LHCN-M2 (cell line): ENCODE results near the gene EFNA4. TPM values are rescaled to one million over a fixed set of nuclear protein-coding genes. Genes with fewer than 3 reads are reported as not detected.
A peak's percentile ranks its signal among the peaks of the same experiment; 100 is the strongest.
"Not testable (repeated sequence)": the region's sequence is repeated elsewhere in the genome, so short reads cannot be mapped to it uniquely, and the experiment has no call there.

Source experiments
- DNase-seq: peaks from one replicate; pipeline ENCODE4 v3.0.0-alpha.2; 2012; ENCODE audit warnings: low read depth
- total RNA-seq: library from RNA; depleted of rRNA; stranded (reverse); fragments of >200 nt; gene quantifications from 2 replicates; pipeline ENCODE4 v1.2.3, GENCODE V29; 2014

The EFNA4 gene
- total RNA-seq, 1 experiment from 2014 or later, result 8.7 TPM

- no peak for DNase-seq
These were observed 23.5 kb downstream of the EFNA4 start for GRCh38 chr1:155086856-155087535.

GRCh38 chr1:155091071-155092051 is 27.8 kb downstream of the EFNA4 start:
- peak; percentile 53 for DNase-seq

GRCh38 chr1:155092131-155092530 is 28.6 kb downstream of the EFNA4 start:
- no peak for DNase-seq

- no peak for DNase-seq
These were observed 29.1 kb downstream of the EFNA4 start for GRCh38 chr1:155092641-155093040.

- DNase-seq, result no peak
These were observed 30.5 kb downstream of the EFNA4 start for GRCh38 chr1:155093911-155094621.

- DNase-seq, result no peak
These were observed 31.0 kb downstream of the EFNA4 start for GRCh38 chr1:155094622-155094948.

- DNase-seq, result no peak
These were observed 35.8 kb downstream of the EFNA4 start for GRCh38 chr1:155099331-155099730.

- DNase-seq, result no peak
These were observed 39.8 kb downstream of the EFNA4 start for GRCh38 chr1:155103325-155103724.

GRCh38 chr1:155104605-155105534 is 41.3 kb downstream of the EFNA4 start:
- no peak for DNase-seq

GRCh38 chr1:155105604-155106011 is 42.1 kb downstream of the EFNA4 start:
- no peak for DNase-seq

GRCh38 chr1:155106862-155107261 is 43.3 kb downstream of the EFNA4 start:
- DNase-seq, result no peak

GRCh38 chr1:155107309-155108264 is 44.0 kb downstream of the EFNA4 start:
- DNase-seq, result no peak

GRCh38 chr1:155108296-155108695 is 44.8 kb downstream of the EFNA4 start:
- DNase-seq, result no peak

GRCh38 chr1:155110381-155110780 is 46.8 kb downstream of the EFNA4 start:
- no peak for DNase-seq

- DNase-seq, result no peak
These were observed 47.3 kb downstream of the EFNA4 start for GRCh38 chr1:155110826-155111225.

GRCh38 chr1:155113450-155113980 is 50.0 kb downstream of the EFNA4 start:
- DNase-seq, result no peak

GRCh38 chr1:155116113-155116764 is 52.7 kb downstream of the EFNA4 start:
- no peak for DNase-seq

- no peak for DNase-seq
These were observed 54.1 kb downstream of the EFNA4 start for GRCh38 chr1:155117610-155118009.

GRCh38 chr1:155118090-155118489 is 54.5 kb downstream of the EFNA4 start:
- DNase-seq, result not testable (repeated sequence)
